ENCODE results near the gene ENDOV. TPM values are rescaled to one million over a fixed set of nuclear protein-coding genes. Genes with fewer than 3 reads are reported as not detected.

Gene ENDOV
- total RNA-seq, 2 experiments from 2014 or later = 10.1 to 12.0 TPM

- ChIA-PET POLR2A (interaction anchor here (0.6 kb wide), 1 partner anchor 10 kb away, joined by 3 read pairs; no protein-coding TSS in a partner anchor), CTCF (no interaction called here)
- Mint-ChIP-seq H3K27me3 (peaks cover 5% of the 10 kb centered on the region), H3K27ac (no peak overlapping the region), H3K4me1 (ENCODE audit: low read depth) (no peaks in the 10 kb centered on the region), H3K9me3 (no peaks in the 10 kb centered on the region), H3K4me3 (no peak overlapping the region), H3K36me3 (ENCODE audit: low read depth) (no peaks in the 10 kb centered on the region)
- no peaks in the 10 kb centered on the region for H3K36me3 ChIP-seq (ENCODE audit: insufficient read depth, low read length)
- ATAC-seq (ENCODE audit: poor library complexity) (no peak), DNase-seq (no peak)
- TF ChIP-seq, protein P1, sequence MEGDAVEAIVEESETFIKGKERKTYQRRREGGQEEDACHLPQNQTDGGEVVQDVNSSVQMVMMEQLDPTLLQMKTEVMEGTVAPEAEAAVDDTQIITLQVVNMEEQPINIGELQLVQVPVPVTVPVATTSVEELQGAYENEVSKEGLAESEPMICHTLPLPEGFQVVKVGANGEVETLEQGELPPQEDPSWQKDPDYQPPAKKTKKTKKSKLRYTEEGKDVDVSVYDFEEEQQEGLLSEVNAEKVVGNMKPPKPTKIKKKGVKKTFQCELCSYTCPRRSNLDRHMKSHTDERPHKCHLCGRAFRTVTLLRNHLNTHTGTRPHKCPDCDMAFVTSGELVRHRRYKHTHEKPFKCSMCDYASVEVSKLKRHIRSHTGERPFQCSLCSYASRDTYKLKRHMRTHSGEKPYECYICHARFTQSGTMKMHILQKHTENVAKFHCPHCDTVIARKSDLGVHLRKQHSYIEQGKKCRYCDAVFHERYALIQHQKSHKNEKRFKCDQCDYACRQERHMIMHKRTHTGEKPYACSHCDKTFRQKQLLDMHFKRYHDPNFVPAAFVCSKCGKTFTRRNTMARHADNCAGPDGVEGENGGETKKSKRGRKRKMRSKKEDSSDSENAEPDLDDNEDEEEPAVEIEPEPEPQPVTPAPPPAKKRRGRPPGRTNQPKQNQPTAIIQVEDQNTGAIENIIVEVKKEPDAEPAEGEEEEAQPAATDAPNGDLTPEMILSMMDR (IDR thresholded peaks at IDR 0.05) = no peak
- no peak overlapping the region for H3K4me3 ChIP-seq (ENCODE audit: low read length)
- intact Hi-C loops (cut with DNase I, micrococcal nuclease) = no loop called here
- peaks cover 0 to 14% of the 10 kb centered on the region in 2 experiments for H3K9me3 ChIP-seq (ENCODE audit: control insufficient read depth in 1 of 2, insufficient read depth in 1 of 2, low read length in 2 of 2)
- H3K4me1 ChIP-seq (ENCODE audit: insufficient read depth, low read length) = no peaks in the 10 kb centered on the region
- H3K27me3 ChIP-seq (ENCODE audit: control insufficient read depth in 1 of 2, insufficient read depth in 2 of 2, low read length in 2 of 2) = peaks cover 4 to 9% of the 10 kb centered on the region in 2 experiments
- H3K27ac ChIP-seq (ENCODE audit: low read depth in 1 of 2, low read length in 2 of 2) = no peak overlapping the region
Observed at GRCh38 chr17:80445007-80445725, 30.2 kb downstream of the ENDOV start.

GRCh38 chr17:80445726-80446110 is 30.8 kb downstream of the ENDOV start:
- ChIA-PET CTCF (no interaction called here), POLR2A (interaction anchor here (0.6 kb wide), 1 partner anchor 9 kb away, joined by 3 read pairs; no protein-coding TSS in a partner anchor)
- no peak overlapping the region for H3K27ac Mint-ChIP-seq
- H3K27me3 Mint-ChIP-seq = peaks cover 5% of the 10 kb centered on the region
- H3K4me3 ChIP-seq (ENCODE audit: low read length) = no peak overlapping the region
- TF ChIP-seq, protein P1 (IDR thresholded peaks at IDR 0.05) = no peak
- intact Hi-C loops (cut with DNase I, micrococcal nuclease) = no loop called here
- no peaks in the 10 kb centered on the region for H3K9me3 Mint-ChIP-seq
- H3K4me3 Mint-ChIP-seq = no peak overlapping the region
- H3K27ac ChIP-seq (ENCODE audit: low read depth in 1 of 2, low read length in 2 of 2) = no peak overlapping the region
- H3K36me3 Mint-ChIP-seq (ENCODE audit: low read depth) = no peaks in the 10 kb centered on the region
- no peak for DNase-seq
- H3K9me3 ChIP-seq (ENCODE audit: control insufficient read depth in 1 of 2, insufficient read depth in 1 of 2, low read length in 2 of 2) = peaks cover 0 to 14% of the 10 kb centered on the region in 2 experiments
- no peaks in the 10 kb centered on the region for H3K36me3 ChIP-seq (ENCODE audit: insufficient read depth, low read length)
- no peaks in the 10 kb centered on the region for H3K4me1 Mint-ChIP-seq (ENCODE audit: low read depth)
- peaks cover 4 to 13% of the 10 kb centered on the region in 2 experiments for H3K27me3 ChIP-seq (ENCODE audit: control insufficient read depth in 1 of 2, insufficient read depth in 2 of 2, low read length in 2 of 2)
- no peak for ATAC-seq (ENCODE audit: poor library complexity)
- no peaks in the 10 kb centered on the region for H3K4me1 ChIP-seq (ENCODE audit: insufficient read depth, low read length)

DNA sequence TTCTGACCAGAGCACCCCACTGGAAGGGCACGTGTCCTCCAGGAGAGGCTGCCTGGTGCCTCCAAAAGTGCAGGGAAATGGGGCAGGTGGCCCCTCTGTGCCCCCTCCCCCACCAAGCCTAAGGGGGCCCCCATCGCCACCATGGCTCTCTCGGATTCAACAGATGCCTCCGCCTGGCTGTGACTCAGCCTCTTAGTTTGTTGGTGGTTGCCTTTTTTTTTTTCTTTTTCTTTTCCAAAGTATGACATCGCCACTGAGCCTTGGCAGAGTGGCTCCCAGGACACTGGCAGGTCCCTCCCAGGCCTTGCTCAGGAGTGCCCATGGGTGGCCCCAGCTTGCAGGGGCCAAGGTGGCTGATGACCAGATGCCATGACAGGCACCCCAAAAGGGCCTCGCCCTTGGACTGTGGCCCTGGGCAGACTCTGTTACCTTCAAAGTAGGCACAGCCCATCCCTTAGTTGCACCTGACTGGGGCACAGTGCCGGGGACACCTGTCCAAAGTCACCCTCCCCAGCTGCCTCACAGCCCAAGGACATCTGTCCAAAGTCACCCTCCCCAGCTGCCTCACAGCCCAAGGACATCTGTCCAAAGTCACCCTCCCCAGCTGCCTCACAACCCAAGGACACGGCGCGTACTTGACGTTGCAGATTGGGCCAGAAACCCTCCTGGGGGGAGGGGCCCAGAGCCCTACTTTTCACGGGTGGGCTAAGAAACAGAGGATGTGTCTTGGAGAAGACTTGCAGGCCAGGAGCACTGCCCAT is 31.9 kb downstream of the ENDOV start:
- ChIA-PET POLR2A (no interaction called here), CTCF (no interaction called here)

More for the DNA sequence above, 31.9 kb downstream of the ENDOV start:
- peaks cover 0 to 4% of the 10 kb centered on the region in 2 experiments for H3K9me3 ChIP-seq (ENCODE audit: control insufficient read depth in 1 of 2, insufficient read depth in 1 of 2, low read length in 2 of 2)
- no peaks in the 10 kb centered on the region for H3K4me1 ChIP-seq (ENCODE audit: insufficient read depth, low read length)
- Mint-ChIP-seq H3K27me3 (peaks cover 5% of the 10 kb centered on the region), H3K4me3 (no peak overlapping the region), H3K27ac (no peak overlapping the region), H3K36me3 (ENCODE audit: low read depth) (no peaks in the 10 kb centered on the region), H3K4me1 (ENCODE audit: low read depth) (no peaks in the 10 kb centered on the region), H3K9me3 (no peaks in the 10 kb centered on the region)
- TF ChIP-seq, protein P1 (IDR thresholded peaks at IDR 0.05) = no peak
- H3K27me3 ChIP-seq (ENCODE audit: control insufficient read depth in 1 of 2, insufficient read depth in 2 of 2, low read length in 2 of 2) = peaks cover 0 to 12% of the 10 kb centered on the region in 2 experiments
- ATAC-seq (ENCODE audit: poor library complexity) (no peak), DNase-seq (no peak)
- H3K4me3 ChIP-seq (ENCODE audit: low read length) = no peak overlapping the region
- no peak overlapping the region for H3K27ac ChIP-seq (ENCODE audit: low read depth in 1 of 2, low read length in 2 of 2)
- H3K36me3 ChIP-seq (ENCODE audit: insufficient read depth, low read length) = no peaks in the 10 kb centered on the region
- intact Hi-C loops (cut with DNase I, micrococcal nuclease) = no loop called here

Measured in CD4-positive, alpha-beta T cell (primary cell).